H9 (cell line): ENCODE data around the gene NR1H4. TPM values are rescaled to one million over a fixed set of nuclear protein-coding genes. Genes with fewer than 3 reads are reported as not detected.
"Not testable (repeated sequence)": the region's sequence is repeated elsewhere in the genome, so short reads cannot be mapped to it uniquely, and the experiment has no call there.

Source experiments
- DNase-seq: peaks from one replicate; pipeline ENCODE4 v3.0.0-alpha.2; 2017
- H2AFZ ChIP-seq: one replicate; pipeline ENCODE4 v1.6.1; 2013; ENCODE audit warnings: mild to moderate bottlenecking, low read length, control low read depth, moderate library complexity
- H2AK5ac ChIP-seq: 2 replicates; pipeline ENCODE4 v1.6.1; 2013; ENCODE audit warnings: low read length, control low read depth, mixed read lengths; ENCODE audit not compliant: insufficient read length
- H2BK120ac ChIP-seq: one replicate; pipeline ENCODE4 v1.6.1; 2013; ENCODE audit warnings: low read depth, mild to moderate bottlenecking, low read length, control low read depth, inconsistent platforms; ENCODE audit not compliant: poor library complexity, severe bottlenecking
- H2BK12ac ChIP-seq: 2 replicates; pipeline ENCODE4 v1.6.1; 2013; ENCODE audit warnings: low read length, control low read depth, mixed read lengths, low read depth; ENCODE audit not compliant: insufficient read length
- H2BK15ac ChIP-seq: 2 replicates; pipeline ENCODE4 v1.6.1; 2013; ENCODE audit warnings: low read depth, low read length, control low read depth
- H2BK20ac ChIP-seq: one replicate; pipeline ENCODE4 v1.6.1; 2013; ENCODE audit warnings: low read depth, mild to moderate bottlenecking, low read length, control low read depth, inconsistent platforms; ENCODE audit not compliant: poor library complexity, severe bottlenecking
- H2BK5ac ChIP-seq: 2 replicates; pipeline ENCODE4 v1.6.1; 2013; ENCODE audit warnings: low read length, control low read depth, mixed read lengths; ENCODE audit not compliant: insufficient read length
- H3K14ac ChIP-seq: 2 replicates; pipeline ENCODE4 v1.6.1; 2013; ENCODE audit warnings: low read length, control low read depth; ENCODE audit not compliant: insufficient read depth
- H3K18ac ChIP-seq: 2 replicates; pipeline ENCODE4 v1.6.1; 2013; ENCODE audit warnings: low read depth, mild to moderate bottlenecking, mixed read lengths, low read length, control low read depth; ENCODE audit not compliant: insufficient read length
- H3K23ac ChIP-seq: 2 replicates; pipeline ENCODE4 v1.6.1; 2013; ENCODE audit warnings: low read length, control low read depth, mixed read lengths, low read depth; ENCODE audit not compliant: insufficient read length
- H3K23me2 ChIP-seq: 2 replicates; pipeline ENCODE4 v1.6.1; 2013; ENCODE audit warnings: low read depth, mild to moderate bottlenecking, mixed read lengths, low read length, control low read depth; ENCODE audit not compliant: insufficient read length, poor library complexity, severe bottlenecking
- H3K27ac ChIP-seq: 2 replicates; pipeline ENCODE4 v1.5.1; 2013; ENCODE audit warnings: low read length, control low read depth, mixed read lengths, low read depth; ENCODE audit not compliant: insufficient read length
- H3K27me3 ChIP-seq: 2 replicates; pipeline ENCODE4 v1.6.1; 2013; ENCODE audit warnings: low read length, control low read depth, inconsistent platforms; ENCODE audit not compliant: insufficient read depth
- H3K4ac ChIP-seq: 2 replicates; pipeline ENCODE4 v1.6.1; 2013; ENCODE audit warnings: low read depth, mild to moderate bottlenecking, control low read depth, inconsistent platforms, low read length, moderate library complexity
- H3K4me1 ChIP-seq: 2 replicates; pipeline ENCODE4 v1.6.1; 2013; ENCODE audit warnings: low read length, control low read depth, inconsistent platforms; ENCODE audit not compliant: insufficient read depth
- H3K4me2 ChIP-seq: 2 replicates; pipeline ENCODE4 v1.6.1; 2013; ENCODE audit warnings: low read length, control low read depth, mixed read lengths; ENCODE audit not compliant: insufficient read length, insufficient read depth
- H3K56ac ChIP-seq: 2 replicates; pipeline ENCODE4 v1.6.1; 2013; ENCODE audit warnings: low read depth, mild to moderate bottlenecking, mixed read lengths, low read length, control low read depth; ENCODE audit not compliant: insufficient read length
- H3K79me1 ChIP-seq: 2 replicates; pipeline ENCODE4 v1.6.1; 2013; ENCODE audit warnings: low read depth, mild to moderate bottlenecking, moderate library complexity, low read length, control low read depth, inconsistent platforms; ENCODE audit not compliant: insufficient read depth, poor library complexity, severe bottlenecking
- H3K79me2 ChIP-seq: 2 replicates; pipeline ENCODE4 v1.6.1; 2013; ENCODE audit warnings: low read length, control low read depth, inconsistent platforms; ENCODE audit not compliant: insufficient read depth
- H3K9ac ChIP-seq: 2 replicates; pipeline ENCODE4 v1.6.1; 2013; ENCODE audit warnings: low read length, control low read depth, mixed read lengths; ENCODE audit not compliant: insufficient read length; ENCODE audit errors: extremely low read depth
- H3K9me3 ChIP-seq: one replicate; pipeline ENCODE4 v1.6.1; 2013; ENCODE audit warnings: low read depth, low read length, inconsistent platforms; ENCODE audit not compliant: control insufficient read depth
- H3T11ph ChIP-seq: one replicate; pipeline ENCODE4 v1.6.1; 2013; ENCODE audit warnings: mild to moderate bottlenecking, low read length, control low read depth, inconsistent platforms
- H4K20me1 ChIP-seq: one replicate; pipeline ENCODE4 v1.6.1; 2013; ENCODE audit not compliant: control insufficient read depth, insufficient read length, insufficient read depth
- H4K5ac ChIP-seq: 2 replicates; pipeline ENCODE4 v1.6.1; 2013; ENCODE audit warnings: low read depth, mild to moderate bottlenecking, mixed read lengths, low read length, control low read depth; ENCODE audit not compliant: insufficient read length
- H4K8ac ChIP-seq: replicated peaks from 2 replicates; pipeline ENCODE4 v1.6.1; 2013; ENCODE audit warnings: low read length, control low read depth, mixed read lengths, low read depth; ENCODE audit not compliant: insufficient read length
- H4K91ac ChIP-seq: 2 replicates; pipeline ENCODE4 v1.6.1; 2013; ENCODE audit warnings: low read depth, mild to moderate bottlenecking, moderate library complexity, mixed read lengths, low read length, control low read depth; ENCODE audit not compliant: insufficient read length
- H3K27ac Mint-ChIP-seq, 3 experiments: 2 replicates in 2 of 3; 3 replicates in 1 of 3; pipeline ENCODE4 v1.8.0; 2020 to 2021; ENCODE audit warnings: mixed read lengths in 3 of 3, mild to moderate bottlenecking in 1 of 3, moderate library complexity in 1 of 3
- H3K27me3 Mint-ChIP-seq: 2 replicates; pipeline ENCODE4 v1.8.0; 2021; ENCODE audit warnings: low read depth, mild to moderate bottlenecking, moderate library complexity, mixed read lengths
- H3K36me3 Mint-ChIP-seq, 3 experiments: 2 replicates in 2 of 3; 3 replicates in 1 of 3; pipeline ENCODE4 v1.8.0; 2020 to 2021; ENCODE audit warnings: low read depth in 3 of 3, mixed read lengths in 3 of 3; ENCODE audit not compliant: insufficient read depth in 1 of 3
- H3K4me1 Mint-ChIP-seq, 2 experiments: 2 replicates each; pipeline ENCODE4 v1.8.0; 2020; ENCODE audit warnings: mixed read lengths in 2 of 2
- H3K4me3 Mint-ChIP-seq, 2 experiments: 2 replicates in 1 of 2; 3 replicates in 1 of 2; pipeline ENCODE4 v1.8.0; 2020 to 2021; ENCODE audit warnings: mild to moderate bottlenecking in 2 of 2, mixed read lengths in 2 of 2, moderate library complexity in 1 of 2
- H3K9me3 Mint-ChIP-seq, 2 experiments: 2 replicates in 1 of 2; 3 replicates in 1 of 2; pipeline ENCODE4 v1.8.0; 2020; ENCODE audit warnings: mild to moderate bottlenecking in 2 of 2, mixed read lengths in 2 of 2, moderate library complexity in 1 of 2
- WGBS: extraction: QIAGEN DNeasy Blood & Tissue Kit; methylation state at CpG from one replicate; pipeline ENCODE4 v1.1.7; 2013; ENCODE audit warnings: missing lambda C conversion rate, low lambda C conversion rate, mixed read lengths; ENCODE audit not compliant: insufficient read length; ENCODE audit errors: extremely low coverage; 5-methylcytosine and 5-hydroxymethylcytosine counted together
- total RNA-seq: library from RNA; stranded (reverse); gene quantifications from 2 replicates; pipeline ENCODE4 v1.2.1, GENCODE V29; 2021
- TF ChIP-seq, protein P1 (sequence below): fragments of 200-600 bp; sonication (generic); conservative IDR thresholded peaks from 3 replicates; pipeline ENCODE4 v1.8.0; 2021; ENCODE audit warnings: antibody characterized with exemption, mild to moderate bottlenecking

Gene NR1H4
- total RNA-seq, 1 experiment from 2014 or later: not detected

GRCh38 chr12:100557357-100557756 lies 83.7 kb downstream of the NR1H4 start:
- H3K79me1 ChIP-seq: no peaks in the 10 kb centered on the region
- no peak overlapping the region for H2AK5ac ChIP-seq
- no peak overlapping the region for H2BK15ac ChIP-seq
- no peak overlapping the region for H3K56ac ChIP-seq
- H3K27me3 ChIP-seq: no peaks in the 10 kb centered on the region
- H3T11ph ChIP-seq: no peak overlapping the region
- no peaks in the 10 kb centered on the region for H3K4me1 ChIP-seq
- no peak overlapping the region for H3K23ac ChIP-seq
- Mint-ChIP-seq H3K9me3 (peaks cover 0 to 4% of the 10 kb centered on the region in 2 experiments; a peak in 1 of 5 replicates), H3K27ac (no peak overlapping the region), H3K36me3 (no peaks in the 10 kb centered on the region), H3K4me3 (no peak overlapping the region; a peak in 1 of 5 replicates), H3K4me1 (no peaks in the 10 kb centered on the region), H3K27me3 (no peaks in the 10 kb centered on the region; the same call in 1 of the 2 replicates)
- no peak overlapping the region for H3K27ac ChIP-seq
- H2BK120ac ChIP-seq: no peak overlapping the region
- H4K5ac ChIP-seq: no peak overlapping the region
- H4K20me1 ChIP-seq: no peaks in the 10 kb centered on the region
- H2BK20ac ChIP-seq: no peak overlapping the region
- H3K4ac ChIP-seq: no peak overlapping the region
- H4K8ac ChIP-seq: no peak overlapping the region
- no peak overlapping the region for H3K14ac ChIP-seq
- H4K91ac ChIP-seq: no peak overlapping the region
- H3K18ac ChIP-seq: no peak overlapping the region
- H2AFZ ChIP-seq: no peak overlapping the region
- no peak overlapping the region for H2BK12ac ChIP-seq
- DNase-seq: no peak
- no peak overlapping the region for H3K4me2 ChIP-seq
- no peak overlapping the region for H3K9ac ChIP-seq
- H2BK5ac ChIP-seq: no peak overlapping the region
- TF ChIP-seq, protein P1, sequence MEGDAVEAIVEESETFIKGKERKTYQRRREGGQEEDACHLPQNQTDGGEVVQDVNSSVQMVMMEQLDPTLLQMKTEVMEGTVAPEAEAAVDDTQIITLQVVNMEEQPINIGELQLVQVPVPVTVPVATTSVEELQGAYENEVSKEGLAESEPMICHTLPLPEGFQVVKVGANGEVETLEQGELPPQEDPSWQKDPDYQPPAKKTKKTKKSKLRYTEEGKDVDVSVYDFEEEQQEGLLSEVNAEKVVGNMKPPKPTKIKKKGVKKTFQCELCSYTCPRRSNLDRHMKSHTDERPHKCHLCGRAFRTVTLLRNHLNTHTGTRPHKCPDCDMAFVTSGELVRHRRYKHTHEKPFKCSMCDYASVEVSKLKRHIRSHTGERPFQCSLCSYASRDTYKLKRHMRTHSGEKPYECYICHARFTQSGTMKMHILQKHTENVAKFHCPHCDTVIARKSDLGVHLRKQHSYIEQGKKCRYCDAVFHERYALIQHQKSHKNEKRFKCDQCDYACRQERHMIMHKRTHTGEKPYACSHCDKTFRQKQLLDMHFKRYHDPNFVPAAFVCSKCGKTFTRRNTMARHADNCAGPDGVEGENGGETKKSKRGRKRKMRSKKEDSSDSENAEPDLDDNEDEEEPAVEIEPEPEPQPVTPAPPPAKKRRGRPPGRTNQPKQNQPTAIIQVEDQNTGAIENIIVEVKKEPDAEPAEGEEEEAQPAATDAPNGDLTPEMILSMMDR: no peak
- H3K79me2 ChIP-seq: no peaks in the 10 kb centered on the region
- H3K9me3 ChIP-seq: no peaks in the 10 kb centered on the region
- no CpG with 5 or more reads among the region's 2 CpGs for WGBS
- no peaks in the 10 kb centered on the region for H3K23me2 ChIP-seq

DNA sequence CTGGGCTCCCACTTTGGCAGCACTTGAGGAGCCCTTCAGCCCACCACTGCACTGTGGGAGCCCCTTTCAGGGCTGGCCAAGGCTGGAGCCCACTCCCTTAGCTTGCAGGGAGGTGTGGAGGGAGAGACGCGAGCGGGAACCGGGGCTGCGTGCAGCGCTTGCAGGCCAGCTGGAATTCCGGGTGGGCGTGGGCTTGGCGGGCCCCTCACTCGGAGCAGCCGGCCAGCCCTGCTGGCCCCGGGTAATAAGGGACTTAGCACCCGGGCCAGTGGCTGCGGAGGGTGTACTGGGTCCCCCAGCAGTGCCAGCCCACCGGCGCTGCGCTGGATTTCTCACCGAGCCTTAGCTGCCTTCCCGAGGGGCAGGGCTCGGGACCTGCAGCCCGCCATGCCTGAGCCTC lies 85.6 kb downstream of the NR1H4 start:
- not testable (repeated sequence) for H4K5ac ChIP-seq, H2BK5ac ChIP-seq, H3K36me3 Mint-ChIP-seq, H3K27me3 ChIP-seq, H2BK12ac ChIP-seq, H3K4me1 ChIP-seq, H3K56ac ChIP-seq, H2BK15ac ChIP-seq, H3K9me3 ChIP-seq, H3K4me3 Mint-ChIP-seq, H2AK5ac ChIP-seq, H3K4me1 Mint-ChIP-seq, H3K23me2 ChIP-seq, H3K4ac ChIP-seq, H3K23ac ChIP-seq, H3K9ac ChIP-seq, H3K4me2 ChIP-seq, H3K27ac Mint-ChIP-seq, H4K91ac ChIP-seq, H3T11ph ChIP-seq, H3K79me2 ChIP-seq, H4K20me1 ChIP-seq, H3K14ac ChIP-seq, H4K8ac ChIP-seq, H2BK120ac ChIP-seq, H3K79me1 ChIP-seq, H3K27ac ChIP-seq, H3K18ac ChIP-seq, H3K9me3 Mint-ChIP-seq, H3K27me3 Mint-ChIP-seq, H2AFZ ChIP-seq, H2BK20ac ChIP-seq, DNase-seq
- no CpG with 5 or more reads among the region's 21 CpGs for WGBS
